HTR-8/SVneo (cell line): Measurements from ENCODE around the gene TRIM69.
"Not testable (repeated sequence)": the region's sequence is repeated elsewhere in the genome, so short reads cannot be mapped to it uniquely, and the experiment has no call there.

ENCODE experiments used
- DNase-seq: peaks from one replicate; pipeline ENCODE4 v3.0.0; 2011; ENCODE audit warnings: low spot score, mixed read lengths; ENCODE audit not compliant: insufficient read length
- FAIRE-seq: peaks from 2 replicates; lab custom pipeline; 2011; peaks lifted over from hg19 to GRCh38; lab: Jason Lieb, UNC

Gene TRIM69

GRCh38 chr15:44735482-44736180, 697 bp upstream of the TRIM69 start:
- FAIRE-seq (no peak), DNase-seq (no peak)

- no peak for FAIRE-seq
Measured at GRCh38 chr15:44738340-44738984, 2.1 kb downstream of the TRIM69 start.

GRCh38 chr15:44739222-44739847, 3.0 kb downstream of the TRIM69 start:
- DNase-seq, FAIRE-seq: not testable (repeated sequence)

More at GRCh38 chr15:44738340-44738984, 2.1 kb downstream of the TRIM69 start:
- peak; percentile 48 for DNase-seq

- FAIRE-seq, DNase-seq: not testable (repeated sequence)
Measured at GRCh38 chr15:44743454-44743853, 7.1 kb downstream of the TRIM69 start.

GRCh38 chr15:44753345-44753744, 17.0 kb downstream of the TRIM69 start:
- FAIRE-seq (no peak), DNase-seq (no peak)

- no peak for FAIRE-seq
Measured at GRCh38 chr15:44763187-44763586, 26.9 kb downstream of the TRIM69 start.

GRCh38 chr15:44763848-44764247, 27.5 kb downstream of the TRIM69 start:
- FAIRE-seq: no peak
- no peak for DNase-seq

More at GRCh38 chr15:44763187-44763586, 26.9 kb downstream of the TRIM69 start:
- DNase-seq: no peak

GRCh38 chr15:44765036-44765435, 28.7 kb downstream of the TRIM69 start:
- no peak for DNase-seq
- FAIRE-seq: no peak

- no peak for DNase-seq
- no peak for FAIRE-seq
Measured at GRCh38 chr15:44769521-44769920, 33.2 kb downstream of the TRIM69 start.

- not testable (repeated sequence) for FAIRE-seq, DNase-seq
Measured at GRCh38 chr15:44770715-44771114, 34.4 kb downstream of the TRIM69 start.

GRCh38 chr15:44775953-44776352, 39.6 kb downstream of the TRIM69 start:
- no peak for FAIRE-seq
- DNase-seq: no peak

GRCh38 chr15:44779761-44780160, 43.4 kb downstream of the TRIM69 start:
- no peak for FAIRE-seq
- DNase-seq: no peak

GRCh38 chr15:44780608-44781007, 44.3 kb downstream of the TRIM69 start:
- FAIRE-seq (no peak), DNase-seq (no peak)

GRCh38 chr15:44781128-44781810, 44.9 kb downstream of the TRIM69 start:
- FAIRE-seq: no peak
- no peak for DNase-seq

- FAIRE-seq (no peak), DNase-seq (no peak)
Measured at GRCh38 chr15:44782516-44782915, 46.2 kb downstream of the TRIM69 start.

- not testable (repeated sequence) for DNase-seq, FAIRE-seq
Measured at GRCh38 chr15:44784918-44785274, 48.6 kb downstream of the TRIM69 start.

GRCh38 chr15:44788748-44789147, 52.4 kb downstream of the TRIM69 start:
- FAIRE-seq (no peak), DNase-seq (no peak)

GRCh38 chr15:44790215-44790614, 53.9 kb downstream of the TRIM69 start:
- no peak for DNase-seq

GRCh38 chr15:44790656-44791055, 54.3 kb downstream of the TRIM69 start:
- FAIRE-seq (no peak), DNase-seq (no peak)

More at GRCh38 chr15:44790215-44790614, 53.9 kb downstream of the TRIM69 start:
- no peak for FAIRE-seq

- DNase-seq (no peak), FAIRE-seq (no peak)
Measured at GRCh38 chr15:44792715-44793114, 56.4 kb downstream of the TRIM69 start.

- DNase-seq (no peak), FAIRE-seq (no peak)
Measured at GRCh38 chr15:44794072-44794471, 57.7 kb downstream of the TRIM69 start.
